T-helper 1 cell (primary cell): Measurements from ENCODE around the gene GPC5.
"Not testable (repeated sequence)": the region's sequence is repeated elsewhere in the genome, so short reads cannot be mapped to it uniquely, and the experiment has no call there.

Experiments
- DNase-seq, 5 donors: peaks; one replicate each; pipeline ENCODE4 v3.0.0-alpha.2; 2012 to 2020

The GPC5 gene

DNA sequence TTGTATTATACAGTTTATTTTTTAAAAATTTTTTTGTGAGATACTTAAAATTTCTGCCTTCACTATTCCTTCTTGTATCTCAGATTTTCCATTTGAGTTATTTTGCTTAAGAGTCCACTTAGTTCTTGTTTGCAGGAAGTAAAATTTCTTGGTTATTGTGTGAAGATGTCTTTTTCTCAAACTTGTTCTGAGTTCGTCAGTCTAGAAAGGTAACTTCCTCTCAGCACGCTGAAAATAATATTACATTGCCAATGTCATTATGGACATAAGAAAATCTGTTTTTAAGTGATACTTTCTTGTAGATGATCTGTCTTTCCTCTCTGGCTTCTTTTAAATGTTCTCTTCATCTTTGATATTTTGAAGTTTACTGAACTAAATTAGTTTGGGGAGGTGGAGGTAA lies 1096.5 kb downstream of the GPC5 start:
- no peak for DNase-seq

DNA sequence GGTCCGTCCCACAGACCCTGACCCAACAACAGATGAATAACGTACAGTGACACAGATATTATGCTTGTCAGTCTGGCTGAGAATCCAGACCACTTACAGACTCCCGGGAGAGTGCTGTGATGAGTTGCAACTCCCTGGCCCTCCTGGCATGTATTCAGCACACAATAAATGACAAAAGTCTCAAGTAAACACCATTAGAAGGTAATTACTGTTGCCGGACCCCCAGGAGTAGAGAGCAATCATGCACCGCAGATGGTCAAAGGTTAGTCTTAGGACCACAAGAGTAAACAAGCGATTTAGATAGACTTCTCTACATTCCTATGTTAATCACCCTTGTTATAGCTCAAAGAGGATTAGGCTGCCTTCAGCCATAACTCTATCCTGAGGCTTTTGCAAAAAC lies 1101.8 kb downstream of the GPC5 start:
- DNase-seq, result no peak

DNA sequence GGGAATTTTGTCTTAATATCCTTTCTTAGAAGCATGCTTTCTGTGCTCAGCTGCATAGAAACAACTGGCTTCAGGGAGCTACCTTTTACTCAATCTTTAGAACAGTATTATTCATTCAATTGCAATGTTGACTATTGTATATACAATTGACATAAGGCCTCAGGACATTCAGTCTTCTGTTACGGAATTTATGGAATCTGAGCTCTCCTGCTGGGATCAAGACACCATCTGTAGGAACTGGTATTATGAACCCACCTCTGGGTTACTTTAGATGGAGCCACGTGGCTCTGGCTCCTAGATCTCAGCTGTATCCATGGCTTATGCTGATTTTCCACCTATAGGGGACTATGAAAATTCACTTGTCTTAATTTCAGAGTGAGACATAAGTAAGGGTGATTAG lies 1112.0 kb downstream of the GPC5 start:
- DNase-seq, result no peak

GRCh38 chr13:92512852-92513251 lies 1114.4 kb downstream of the GPC5 start:
- DNase-seq, result no peak

- no peak for DNase-seq
These were observed 1115.3 kb downstream of the GPC5 start for GRCh38 chr13:92513672-92514071.

DNA sequence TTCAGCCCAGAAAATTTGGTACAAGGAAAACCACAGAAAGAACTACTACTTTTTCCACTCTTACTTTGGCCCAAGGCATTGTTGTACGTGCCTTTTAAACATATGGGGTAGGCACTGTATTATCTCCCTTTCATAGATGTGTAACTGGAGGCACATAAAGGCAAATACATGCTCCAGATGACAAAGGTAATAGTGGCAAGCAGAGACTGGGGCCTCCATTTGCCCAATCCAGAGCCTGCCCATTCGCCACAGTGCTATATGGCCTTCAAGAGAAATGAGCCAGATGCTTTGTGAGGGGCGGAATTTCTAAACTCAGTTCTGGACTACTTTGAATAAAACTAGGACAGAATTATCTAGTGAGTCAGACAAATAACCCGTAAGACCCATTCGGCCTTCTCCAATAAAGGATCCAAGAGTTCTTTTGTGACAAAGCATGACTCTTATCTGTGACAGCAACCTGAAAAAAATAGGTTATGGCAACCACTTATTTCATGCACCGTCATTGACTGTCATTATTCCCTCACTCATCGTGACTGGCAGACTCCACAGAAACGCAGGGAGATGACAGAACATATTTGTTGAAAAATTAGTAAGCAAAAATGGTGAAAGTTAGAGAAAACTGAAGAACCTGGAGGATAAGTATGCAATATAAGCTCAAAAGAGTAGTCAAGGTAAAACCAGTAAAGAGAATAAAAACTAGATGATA lies 1116.2 kb downstream of the GPC5 start:
- DNase-seq, result no peak

DNA sequence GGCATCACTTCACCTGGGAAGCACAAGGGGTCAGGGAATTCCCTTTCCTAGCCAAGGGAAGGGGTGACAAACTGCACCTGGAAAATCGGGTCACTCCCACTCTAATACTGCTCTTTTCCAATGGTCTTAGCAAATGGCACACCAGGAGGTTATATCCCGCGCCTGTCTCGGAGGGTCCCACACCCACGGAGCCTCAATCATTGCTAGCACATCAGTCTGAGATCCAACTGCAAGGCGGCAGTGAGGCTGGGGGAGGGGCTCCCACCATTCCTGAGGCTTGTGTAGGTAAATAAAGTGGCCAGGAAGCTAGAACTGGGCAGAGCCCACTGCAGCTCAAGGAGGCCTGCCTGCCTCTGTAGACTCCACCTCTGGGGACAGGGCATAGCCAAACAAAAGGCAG lies 1118.5 kb downstream of the GPC5 start:
- not testable (repeated sequence) for DNase-seq

- DNase-seq, result not testable (repeated sequence)
These were observed 1120.2 kb downstream of the GPC5 start for GRCh38 chr13:92518622-92519021.

- no peak for DNase-seq
These were observed 1131.9 kb downstream of the GPC5 start for GRCh38 chr13:92530364-92530763.

- DNase-seq, result no peak
These were observed 1137.0 kb downstream of the GPC5 start for GRCh38 chr13:92535222-92536006.

DNA sequence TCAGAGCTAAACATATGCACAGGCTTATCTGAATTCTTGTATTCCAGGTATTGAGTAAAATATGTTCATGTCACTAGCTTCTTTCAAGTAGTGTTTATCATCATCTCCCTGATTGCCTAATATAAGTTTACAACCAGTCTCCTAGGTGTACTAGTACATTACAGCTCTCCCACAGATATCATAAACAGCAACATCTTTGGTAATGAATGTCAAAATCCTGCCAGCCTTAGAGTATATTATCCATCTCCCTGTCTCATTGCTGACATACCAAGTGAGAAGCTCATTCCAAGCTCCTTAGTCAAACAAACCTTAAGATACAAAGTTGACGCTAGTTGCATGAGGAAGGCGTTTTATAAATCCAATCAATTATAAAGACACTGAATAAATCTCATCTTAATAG lies 1139.0 kb downstream of the GPC5 start:
- DNase-seq, result no peak

DNA sequence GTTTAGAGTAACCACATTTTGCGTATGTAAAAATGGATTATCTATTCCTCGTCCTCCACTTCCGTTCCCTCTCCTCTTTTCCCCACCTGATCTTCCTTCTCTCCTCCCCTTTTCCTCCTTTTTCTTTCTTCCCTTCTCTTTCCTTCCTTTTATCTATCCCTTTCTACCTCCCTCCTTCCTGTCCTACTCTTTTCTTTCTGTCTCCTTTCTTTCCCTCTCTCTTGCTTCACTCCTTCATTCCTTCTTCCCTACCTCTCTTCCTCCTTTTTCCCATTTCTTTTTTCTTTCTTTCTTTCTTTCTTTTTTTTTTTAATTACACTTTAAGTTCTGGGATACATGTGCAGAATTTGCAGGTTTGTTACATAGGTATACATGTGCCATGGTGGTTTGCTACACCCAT lies 1139.7 kb downstream of the GPC5 start:
- DNase-seq, result no peak

DNA sequence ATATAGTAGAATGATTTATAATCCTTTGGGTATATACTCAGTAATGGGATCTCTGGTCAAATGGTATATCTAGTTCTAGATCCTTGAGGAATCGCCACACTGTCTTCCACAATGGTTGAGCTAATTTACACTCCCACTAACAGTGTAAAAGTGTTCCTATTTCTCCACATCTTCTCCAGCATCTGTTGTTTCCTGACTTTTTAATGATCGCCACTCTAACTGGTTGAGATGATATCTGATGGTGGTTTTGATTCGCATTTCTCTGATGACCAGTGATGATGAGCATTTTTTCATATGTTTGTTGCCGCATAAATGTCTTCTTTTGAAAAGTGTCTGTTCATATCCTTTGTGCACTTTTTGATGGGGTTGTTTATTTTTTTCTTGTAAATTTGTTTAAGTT lies 1140.7 kb downstream of the GPC5 start:
- not testable (repeated sequence) for DNase-seq

DNA sequence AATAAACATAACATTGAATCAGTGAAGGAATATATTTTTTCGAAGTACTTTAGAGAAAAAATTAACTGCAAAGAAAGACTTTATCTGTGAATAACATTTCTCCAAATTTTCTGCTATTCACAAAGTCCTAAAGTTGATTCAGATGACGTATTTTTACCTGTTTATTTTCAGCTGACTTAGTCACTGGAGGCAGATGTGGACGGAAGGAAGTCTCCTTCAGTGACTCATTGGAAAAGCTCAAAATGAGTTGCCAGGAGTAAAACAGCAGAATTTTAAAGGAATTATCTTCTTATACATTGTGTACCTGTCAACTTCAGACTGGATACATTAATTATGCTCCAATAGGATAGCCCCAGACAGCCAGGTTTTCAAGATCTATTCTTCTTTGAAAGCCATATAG lies 1148.8 kb downstream of the GPC5 start:
- no peak for DNase-seq

DNA sequence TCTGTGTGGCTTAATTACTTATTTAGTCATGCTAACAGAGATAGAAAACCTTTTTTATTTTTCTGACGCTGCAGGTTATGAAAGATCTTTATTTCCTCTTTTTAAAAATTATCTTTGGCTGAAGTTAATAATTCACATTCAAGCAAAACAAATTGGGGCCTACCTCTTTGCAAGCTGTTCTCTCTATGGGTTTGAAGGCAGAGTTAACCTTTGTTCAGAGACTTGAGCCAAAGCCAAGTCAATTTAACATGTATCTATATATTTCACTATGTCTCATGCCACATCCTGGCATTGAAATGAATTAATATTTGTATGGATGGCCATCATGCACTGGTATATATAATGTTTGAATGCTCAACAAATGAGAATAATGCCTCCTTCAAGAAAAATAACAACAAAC lies 1150.9 kb downstream of the GPC5 start:
- no peak for DNase-seq

GRCh38 chr13:92553470-92554114 lies 1155.2 kb downstream of the GPC5 start:
- DNase-seq, result no peak

GRCh38 chr13:92560883-92561282 lies 1162.5 kb downstream of the GPC5 start:
- no peak for DNase-seq

DNA sequence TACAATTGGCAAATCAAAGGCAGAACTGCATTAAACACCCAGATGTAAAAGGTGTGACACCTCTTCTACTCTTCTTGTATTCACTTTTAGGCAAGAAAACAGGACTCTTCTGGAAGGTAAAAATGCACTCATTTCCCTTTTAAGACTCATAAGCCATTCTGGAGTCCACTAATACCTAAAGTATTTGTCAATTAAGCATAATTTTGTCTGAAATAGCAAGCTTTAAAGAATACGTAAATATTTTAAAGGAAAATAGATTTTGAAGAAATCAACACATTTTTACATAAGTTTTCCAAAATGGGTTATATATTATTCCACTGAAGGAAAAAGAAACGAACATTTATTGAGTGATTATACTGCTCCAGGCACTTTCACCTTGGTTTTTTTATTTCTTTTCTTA lies 1166.5 kb downstream of the GPC5 start:
- DNase-seq, result no peak

DNA sequence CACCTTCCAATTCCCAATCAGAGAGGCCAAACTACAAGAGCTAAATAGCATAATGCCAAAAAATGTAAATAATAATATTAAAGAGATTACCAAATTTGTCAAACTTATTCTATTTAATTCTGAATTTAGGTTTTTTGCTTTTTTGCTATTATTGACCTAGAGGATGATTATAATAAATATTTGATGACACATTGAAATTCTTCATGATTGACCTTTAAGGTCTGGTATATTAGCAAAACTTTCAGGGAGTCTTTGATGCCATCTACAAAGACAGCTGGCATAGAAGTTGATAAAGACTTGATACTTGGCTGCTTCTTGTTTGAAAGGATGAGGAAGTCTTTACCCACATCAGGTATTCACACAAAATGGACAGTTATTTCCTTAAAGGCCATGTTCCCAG lies 1168.3 kb downstream of the GPC5 start:
- no peak for DNase-seq

DNA sequence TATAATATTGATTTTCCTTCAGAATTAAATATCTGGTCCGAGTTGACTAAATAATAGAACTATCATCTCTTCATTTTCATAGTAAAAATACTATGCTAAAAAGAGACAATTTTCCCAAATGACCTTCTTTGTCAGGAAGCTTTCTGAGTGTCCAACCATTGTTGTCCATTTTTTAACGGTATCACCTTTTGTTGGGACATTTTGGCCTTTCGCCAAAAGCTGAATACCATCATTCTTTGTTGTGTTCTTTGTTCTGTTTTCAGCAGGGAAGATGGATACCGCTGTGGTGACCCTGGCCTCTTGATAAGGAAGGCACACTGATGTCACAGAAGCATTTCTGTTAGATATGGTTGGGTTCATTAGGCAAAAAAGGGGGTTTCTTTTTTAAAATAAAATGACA lies 1173.8 kb downstream of the GPC5 start:
- no peak for DNase-seq

- DNase-seq, result no peak
These were observed 1175.1 kb downstream of the GPC5 start for GRCh38 chr13:92573467-92574057.

GRCh38 chr13:92574499-92574898 lies 1176.1 kb downstream of the GPC5 start:
- DNase-seq, result no peak

DNA sequence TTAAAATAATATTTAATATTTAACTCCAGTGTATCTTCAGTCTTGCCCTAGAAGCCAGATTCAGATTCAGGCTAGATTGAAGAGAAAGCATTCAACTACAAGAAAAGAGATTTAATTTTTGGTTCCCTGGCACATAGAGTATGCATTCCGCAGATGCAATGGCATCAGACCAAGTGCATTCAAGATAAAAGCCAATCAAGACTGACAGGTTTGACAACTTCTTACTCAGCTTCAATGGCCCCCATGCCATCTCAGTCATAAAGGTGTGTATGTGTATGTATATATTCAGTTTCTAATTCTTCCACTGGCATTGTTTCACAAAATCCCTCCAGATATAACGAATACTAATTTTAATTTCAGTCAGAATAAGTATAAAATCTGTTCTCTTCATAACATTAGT lies 1177.4 kb downstream of the GPC5 start:
- DNase-seq, result no peak

DNA sequence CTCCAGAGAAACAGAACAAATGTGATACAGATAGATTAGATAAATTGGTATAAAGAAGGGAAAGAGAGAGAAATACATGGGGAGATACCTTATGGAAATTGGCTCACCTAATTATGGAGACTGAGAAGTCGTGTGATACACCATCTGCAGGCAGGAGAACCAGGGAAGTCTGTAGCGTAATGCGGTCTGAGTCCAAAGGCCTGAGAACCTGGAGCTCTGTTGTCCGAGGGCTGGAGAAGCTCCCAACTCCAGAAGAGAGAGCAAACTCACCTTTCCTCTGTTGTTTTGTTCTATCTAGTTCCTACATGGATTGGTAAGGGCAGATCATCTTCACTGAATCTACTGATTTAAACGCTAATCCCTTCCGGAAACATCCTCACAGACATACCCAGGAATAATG lies 1179.9 kb downstream of the GPC5 start:
- DNase-seq, result no peak
